ENCODE data around the gene CYB5R4.
"Not testable (repeated sequence)": the region's sequence is repeated elsewhere in the genome, so short reads cannot be mapped to it uniquely, and the experiment has no call there.

Gene CYB5R4

DNA sequence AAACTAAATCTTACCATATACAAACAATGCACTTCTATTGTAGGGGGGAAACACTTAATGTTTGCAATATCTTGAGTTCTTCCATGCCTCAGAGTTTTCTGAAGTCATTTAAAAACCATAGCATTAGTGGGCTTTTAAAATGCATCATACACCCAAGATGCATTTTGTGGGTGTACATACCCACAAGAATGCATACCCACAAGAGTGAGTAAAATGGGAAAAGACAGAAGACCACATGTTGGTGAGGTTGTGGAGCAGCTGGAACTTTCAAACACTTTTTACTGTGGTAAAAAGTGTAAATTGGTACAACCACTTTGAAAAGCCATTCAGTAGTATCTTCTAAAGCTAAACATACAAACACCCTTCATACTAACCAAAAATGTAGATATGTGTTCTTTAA lies 57.5 kb downstream of the CYB5R4 start:
- no peak for DNase-seq

DNA sequence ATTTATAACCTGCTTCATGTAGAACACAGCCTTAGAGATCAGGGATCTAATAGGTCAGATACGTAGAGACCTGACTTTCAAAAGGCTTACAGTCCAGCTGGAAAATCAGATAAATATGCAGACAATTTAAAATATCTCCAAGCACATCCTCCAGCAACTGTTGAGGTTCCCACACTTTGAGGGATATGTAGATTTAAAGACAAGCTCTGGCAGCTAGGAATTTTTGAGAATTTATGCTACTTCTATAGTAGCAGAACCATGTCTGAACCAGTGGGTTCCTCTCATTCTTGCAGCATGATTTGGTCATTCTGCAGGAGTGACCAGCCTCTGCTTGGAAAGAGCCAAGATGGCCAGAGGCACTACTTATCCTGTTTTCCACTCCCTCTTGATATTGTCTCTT lies 60.5 kb downstream of the CYB5R4 start:
- DNase-seq, result no peak

DNA sequence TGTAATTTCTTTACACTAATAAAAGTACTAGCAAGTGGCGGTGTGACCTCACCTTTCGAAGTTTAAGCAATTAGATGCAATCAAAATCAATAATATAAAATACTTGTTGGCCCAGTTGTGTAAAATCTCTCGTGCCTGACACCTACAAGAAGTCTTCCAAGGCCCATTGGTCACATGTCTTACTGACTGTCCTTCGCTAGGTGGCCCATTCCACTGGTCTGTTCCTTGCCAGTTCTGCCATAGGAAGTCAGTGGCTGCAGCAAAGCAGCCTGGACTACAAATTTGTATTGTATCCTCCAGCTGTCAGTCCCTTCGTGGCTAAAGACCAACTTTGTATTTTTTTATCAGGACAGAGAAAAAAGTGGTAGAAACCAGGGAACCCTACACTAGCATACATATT lies 61.8 kb downstream of the CYB5R4 start:
- DNase-seq, result no peak

DNA sequence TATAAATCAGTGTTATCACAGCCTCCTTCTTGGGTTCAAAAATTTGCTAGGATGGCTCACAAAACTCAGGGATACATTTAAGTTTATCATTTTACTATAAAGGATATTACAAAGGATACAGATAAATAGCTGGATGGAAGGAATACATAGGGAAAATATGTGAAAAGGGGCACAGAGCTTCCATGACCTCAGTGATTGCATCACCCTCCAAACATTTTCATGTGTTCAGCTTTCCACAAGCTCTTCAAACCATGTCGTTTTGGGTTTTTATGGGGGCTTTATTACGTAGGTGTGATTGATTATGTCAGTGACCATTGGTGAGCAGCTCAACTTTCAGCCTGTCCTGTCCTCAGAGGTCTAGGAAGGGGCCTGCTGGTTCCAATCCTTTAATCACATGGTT lies 68.0 kb downstream of the CYB5R4 start:
- no peak for DNase-seq

- no peak for DNase-seq
Measured at GRCh38 chr6:83928286-83928685, 68.8 kb downstream of the CYB5R4 start.

- not testable (repeated sequence) for DNase-seq
Measured at GRCh38 chr6:83946201-83946833, 86.8 kb downstream of the CYB5R4 start.

DNA sequence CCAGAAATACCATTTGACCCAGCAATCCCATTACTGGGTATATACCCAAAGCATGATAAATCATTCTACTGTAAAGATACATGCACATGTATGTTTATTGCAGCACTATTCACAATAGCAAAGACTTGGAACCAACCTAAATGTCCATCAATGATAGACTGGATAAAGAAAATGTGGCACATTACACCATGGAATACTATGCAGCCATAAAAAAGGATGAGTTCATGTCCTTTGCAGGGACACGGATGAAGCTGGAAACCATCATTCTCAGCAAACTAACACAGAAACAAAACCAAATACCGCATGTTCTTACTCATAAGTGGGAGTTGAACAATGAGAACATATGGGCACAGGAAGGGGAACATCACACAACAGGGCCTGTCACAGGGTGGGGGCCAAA lies 88.5 kb downstream of the CYB5R4 start:
- not testable (repeated sequence) for DNase-seq

- no peak for DNase-seq
Measured at GRCh38 chr6:83948851-83949250, 89.4 kb downstream of the CYB5R4 start.

GRCh38 chr6:83951423-83951822 lies 91.9 kb downstream of the CYB5R4 start:
- DNase-seq, result not testable (repeated sequence)

DNA sequence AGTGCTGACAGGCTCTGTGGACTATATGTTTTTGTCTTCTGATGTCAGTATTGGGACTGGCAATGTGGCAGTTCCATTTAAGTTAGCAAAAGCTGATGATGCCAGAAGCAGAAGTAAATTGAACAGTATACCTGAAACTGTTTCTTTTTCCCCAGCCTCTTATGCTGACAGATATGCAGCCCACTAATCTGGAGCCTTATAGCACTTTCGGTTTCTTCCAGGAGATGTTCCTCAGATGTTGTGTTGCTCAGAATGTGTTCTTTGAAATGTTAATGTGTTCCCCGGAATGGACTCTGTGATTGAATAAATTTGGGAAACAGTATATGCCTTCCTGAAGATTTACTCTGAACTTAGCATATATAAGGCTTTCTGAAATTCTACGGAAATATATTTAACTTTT lies 93.3 kb downstream of the CYB5R4 start:
- DNase-seq, result no peak

DNA sequence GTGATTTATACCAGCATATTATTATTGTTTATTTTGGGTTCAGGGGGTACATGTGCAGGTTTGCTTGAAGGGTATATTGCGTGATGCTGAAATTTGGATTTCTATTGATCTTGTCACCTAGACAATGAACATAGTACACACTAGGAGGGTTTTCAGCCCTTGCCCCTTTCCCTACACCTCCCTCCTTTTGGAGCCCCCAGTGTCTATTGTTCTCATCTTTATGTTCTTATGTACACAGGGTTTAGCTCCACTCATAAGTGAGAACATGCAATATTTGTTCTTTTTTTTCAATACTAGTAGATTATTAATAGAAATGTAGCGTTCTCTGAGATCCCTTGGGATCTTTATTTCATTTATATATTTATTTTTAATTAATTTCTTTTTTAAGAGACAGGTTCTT lies 94.9 kb downstream of the CYB5R4 start:
- DNase-seq, result no peak

DNA sequence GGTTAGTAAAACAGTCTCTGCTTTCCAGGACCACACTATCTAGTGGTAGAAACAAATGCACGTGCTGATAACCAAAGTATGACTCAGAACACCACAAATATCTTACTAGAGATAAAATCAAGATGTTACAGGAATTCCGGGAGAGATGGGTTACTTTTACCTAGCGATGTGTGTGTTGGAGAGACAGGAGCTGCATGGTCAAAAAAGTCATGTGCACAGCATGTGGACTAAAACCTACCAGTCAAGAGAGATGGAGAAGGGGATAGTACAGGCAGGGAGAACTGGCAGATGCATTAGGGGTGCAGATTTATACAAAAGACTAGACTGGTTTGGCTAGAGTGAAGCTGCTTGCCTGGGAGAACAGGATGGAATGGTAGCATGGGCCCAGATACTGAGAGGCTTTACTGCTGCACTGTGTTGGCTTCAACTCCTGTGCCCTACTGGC lies 98.8 kb downstream of the CYB5R4 start:
- DNase-seq, result no peak

DNA sequence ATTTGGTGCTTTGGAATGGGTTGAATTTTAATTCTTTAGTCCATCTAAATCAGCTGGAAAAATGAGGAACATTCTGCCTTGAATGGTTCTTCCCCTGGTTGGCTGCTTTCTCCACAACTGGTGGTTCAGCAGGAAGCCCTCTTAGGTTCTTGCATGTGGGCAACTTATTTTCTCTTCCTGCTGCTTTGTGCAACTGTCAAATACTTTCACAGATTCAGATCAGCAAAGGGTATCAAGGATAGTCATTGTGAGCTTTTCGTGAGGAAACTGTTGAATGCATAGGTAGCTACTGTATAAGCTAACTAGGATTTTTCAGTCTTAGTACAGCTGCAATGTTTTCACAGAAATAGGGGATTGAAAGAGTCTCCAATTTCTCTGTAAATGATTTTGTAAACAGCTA lies 101.2 kb downstream of the CYB5R4 start:
- DNase-seq, result no peak

DNA sequence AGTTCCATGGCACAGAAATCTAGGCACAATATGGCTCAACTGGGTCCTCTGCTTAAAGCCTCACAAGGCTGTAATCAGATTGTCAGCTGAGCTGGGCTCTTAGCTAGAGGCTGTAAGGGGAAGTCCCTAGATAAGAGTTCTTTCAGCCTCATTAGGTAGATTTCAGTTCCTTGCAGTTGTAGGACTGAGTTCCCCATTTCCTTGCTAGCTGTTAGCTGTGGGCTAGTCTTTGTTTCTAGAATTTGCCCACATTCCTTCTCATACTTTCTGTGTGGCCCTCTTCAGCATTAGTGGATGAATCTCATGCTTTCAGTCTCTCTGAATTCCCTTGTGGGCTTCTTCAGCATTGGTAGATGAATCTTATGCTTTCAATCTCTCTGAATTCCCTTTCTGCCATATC lies 103.1 kb downstream of the CYB5R4 start:
- DNase-seq, result no peak

- DNase-seq, result no peak
Measured at GRCh38 chr6:83966539-83966938, 107.0 kb downstream of the CYB5R4 start.

DNA sequence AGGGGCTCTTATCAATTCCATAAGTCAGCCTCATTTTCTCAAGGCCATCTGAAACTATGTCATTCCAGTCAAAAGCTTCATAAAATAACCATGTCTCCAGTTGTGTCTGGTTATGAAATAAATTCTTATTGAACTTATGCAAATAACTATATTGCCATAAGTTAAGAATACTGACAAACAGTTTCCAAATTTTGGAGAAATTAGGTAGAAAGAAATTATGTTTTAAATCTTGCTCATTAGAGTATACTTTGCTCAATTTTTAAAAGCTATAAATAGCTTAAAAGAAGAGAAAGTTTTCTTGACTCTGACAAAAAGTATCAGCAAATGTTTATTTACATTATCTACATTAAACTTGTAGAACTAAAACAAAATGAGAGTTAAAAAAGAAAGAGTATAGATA lies 111.1 kb downstream of the CYB5R4 start:
- DNase-seq, result no peak

DNA sequence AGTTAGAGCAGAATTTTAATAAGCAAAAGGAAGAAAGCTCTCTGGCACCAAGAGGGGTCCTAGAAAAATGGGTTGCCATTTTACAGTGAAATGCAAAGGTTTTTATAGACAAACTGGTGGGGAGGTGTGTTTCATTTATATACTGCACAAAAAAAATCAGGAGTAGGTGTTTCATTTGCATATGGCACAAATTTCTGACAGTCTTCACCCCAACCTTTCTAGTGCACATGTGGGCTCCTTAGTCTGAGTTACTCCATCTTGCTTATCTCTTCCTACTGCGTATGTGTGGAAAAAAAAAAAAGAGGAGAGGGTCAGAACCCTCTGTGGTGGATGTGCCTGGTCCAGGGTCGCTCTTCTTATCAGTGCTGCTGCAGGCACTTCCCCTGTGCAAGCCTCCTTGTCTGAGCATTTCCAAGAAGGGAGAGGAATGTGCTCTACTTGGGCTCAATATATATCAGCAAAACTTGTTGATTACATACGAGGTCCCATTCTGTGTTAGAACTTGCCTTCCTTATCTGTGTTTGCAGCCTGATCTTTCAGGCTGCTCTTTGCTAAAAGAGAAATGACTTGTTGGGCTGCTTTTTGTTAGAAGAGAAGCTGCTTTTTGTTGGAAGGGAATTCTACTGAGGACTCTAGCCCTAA lies 115.0 kb downstream of the CYB5R4 start:
- DNase-seq, result no peak

- peak; percentile 33 for DNase-seq
Measured at GRCh38 chr6:83976037-83976755, 116.7 kb downstream of the CYB5R4 start.

DNA sequence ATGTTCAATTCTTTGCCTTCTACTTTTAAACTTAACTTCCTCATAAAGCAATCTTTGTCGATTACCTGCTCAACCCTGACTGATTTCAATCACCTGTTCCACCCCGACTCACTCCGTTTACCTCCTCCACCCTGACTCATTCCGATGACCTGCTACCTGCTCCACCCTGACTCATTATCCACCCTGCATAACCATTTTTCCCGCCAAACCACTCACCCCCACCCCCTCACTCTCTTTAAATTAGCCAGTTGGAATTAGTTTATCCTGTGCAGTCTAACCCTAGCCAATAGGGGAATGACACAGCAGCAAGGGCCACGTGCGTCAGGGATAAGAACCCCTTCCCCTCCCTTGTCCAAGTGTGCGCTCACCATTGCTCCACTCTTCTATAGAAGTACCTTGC lies 117.4 kb downstream of the CYB5R4 start:
- DNase-seq, result no peak

DNA sequence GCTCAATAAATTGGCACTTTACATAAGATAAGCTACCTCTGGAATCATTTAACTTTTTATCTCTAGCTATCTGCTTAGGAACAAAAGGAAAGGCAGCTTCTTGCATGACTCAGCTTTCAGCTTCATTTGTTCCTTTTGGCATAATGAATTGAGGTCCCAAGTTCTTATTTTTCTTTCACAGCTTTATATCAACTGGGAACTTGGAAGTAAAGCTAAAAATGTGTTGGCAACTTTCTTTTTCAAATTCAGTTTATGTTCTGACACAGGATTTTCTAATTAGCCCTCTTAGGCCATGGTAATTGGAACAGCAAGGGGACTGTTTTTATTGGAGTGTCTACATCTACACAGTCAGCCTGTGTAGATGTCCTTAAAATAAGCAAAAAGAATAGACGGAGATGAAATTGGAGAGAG lies 118.8 kb downstream of the CYB5R4 start:
- DNase-seq, result no peak

DNA sequence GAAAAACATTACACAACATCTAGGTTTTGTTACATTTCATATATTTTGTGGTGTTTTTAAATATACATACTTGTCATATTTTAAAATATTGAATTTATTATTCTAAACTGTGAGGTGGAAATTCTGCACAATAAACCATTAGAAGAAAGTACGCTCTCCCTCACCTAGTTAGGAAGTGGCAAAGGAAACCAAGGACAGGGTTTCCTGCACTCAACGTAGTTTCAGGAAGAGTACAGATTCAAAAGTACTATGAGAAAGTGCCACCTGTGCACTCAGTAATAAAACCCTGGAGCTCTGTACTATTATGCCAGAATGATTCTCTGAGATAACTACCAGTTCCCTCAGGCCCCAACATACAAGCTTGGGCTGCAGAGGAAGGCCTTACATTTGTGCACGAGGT lies 119.5 kb downstream of the CYB5R4 start:
- DNase-seq, result no peak

DNA sequence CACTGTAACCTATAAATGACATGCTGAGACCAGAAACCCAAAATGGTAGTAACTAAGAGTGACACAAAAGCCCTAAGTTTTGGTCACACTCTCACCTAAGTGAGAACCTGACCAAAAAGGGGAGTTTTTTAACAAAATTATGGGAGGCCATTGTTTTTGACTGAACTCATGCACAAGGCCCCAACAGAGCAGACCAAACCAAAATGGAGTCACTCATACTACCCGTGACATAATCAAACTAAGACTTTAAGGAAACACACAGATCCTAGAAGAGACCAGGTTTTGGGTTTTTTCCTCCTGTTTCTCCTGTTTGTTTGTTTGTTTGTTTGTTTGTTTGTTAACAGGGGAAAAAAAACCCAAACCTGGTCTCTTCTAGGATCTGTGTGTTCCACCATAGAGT lies 124.9 kb downstream of the CYB5R4 start:
- no peak for DNase-seq

DNA sequence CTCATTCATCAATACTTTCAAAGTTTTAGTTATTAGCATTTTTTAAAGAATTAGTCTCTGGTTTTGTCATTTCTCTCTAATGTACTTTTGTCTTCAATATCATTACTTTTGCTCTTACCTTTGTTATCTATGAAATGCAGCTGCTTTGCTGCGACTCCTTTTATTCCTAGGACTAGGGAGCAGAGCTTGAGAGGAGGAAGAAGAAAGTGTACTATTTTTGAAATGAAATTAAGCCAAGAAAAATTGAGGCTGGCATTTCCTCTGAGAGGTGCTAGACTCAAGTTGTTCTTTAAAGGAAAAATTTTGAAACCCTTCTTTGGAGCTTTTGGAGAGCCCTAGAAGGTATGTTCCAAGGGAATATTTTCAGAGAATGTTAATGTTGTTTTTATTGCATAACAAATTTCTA lies 125.8 kb downstream of the CYB5R4 start:
- no peak for DNase-seq

- no peak for DNase-seq
Measured at GRCh38 chr6:83985715-83986114, 126.2 kb downstream of the CYB5R4 start.

All from NCI-H748 treated with DMSO at 0.1 percent for 48 hours (cell line).